ENCODE data around the gene CCDC40. TPM values are rescaled to one million over a fixed set of nuclear protein-coding genes. Genes with fewer than 3 reads are reported as not detected.

CCDC40 gene
- total RNA-seq, 4 donors from 2014 or later: 2.8 to 54.5 (median 7.8) TPM

GRCh38 chr17:79990051-79990592 lies 46.3 kb upstream of the CCDC40 start:
- TF ChIP-seq, protein P1, sequence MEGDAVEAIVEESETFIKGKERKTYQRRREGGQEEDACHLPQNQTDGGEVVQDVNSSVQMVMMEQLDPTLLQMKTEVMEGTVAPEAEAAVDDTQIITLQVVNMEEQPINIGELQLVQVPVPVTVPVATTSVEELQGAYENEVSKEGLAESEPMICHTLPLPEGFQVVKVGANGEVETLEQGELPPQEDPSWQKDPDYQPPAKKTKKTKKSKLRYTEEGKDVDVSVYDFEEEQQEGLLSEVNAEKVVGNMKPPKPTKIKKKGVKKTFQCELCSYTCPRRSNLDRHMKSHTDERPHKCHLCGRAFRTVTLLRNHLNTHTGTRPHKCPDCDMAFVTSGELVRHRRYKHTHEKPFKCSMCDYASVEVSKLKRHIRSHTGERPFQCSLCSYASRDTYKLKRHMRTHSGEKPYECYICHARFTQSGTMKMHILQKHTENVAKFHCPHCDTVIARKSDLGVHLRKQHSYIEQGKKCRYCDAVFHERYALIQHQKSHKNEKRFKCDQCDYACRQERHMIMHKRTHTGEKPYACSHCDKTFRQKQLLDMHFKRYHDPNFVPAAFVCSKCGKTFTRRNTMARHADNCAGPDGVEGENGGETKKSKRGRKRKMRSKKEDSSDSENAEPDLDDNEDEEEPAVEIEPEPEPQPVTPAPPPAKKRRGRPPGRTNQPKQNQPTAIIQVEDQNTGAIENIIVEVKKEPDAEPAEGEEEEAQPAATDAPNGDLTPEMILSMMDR (IDR thresholded peaks at IDR 0.05): no peak
- no peak for TF ChIP-seq POLR2A (IDR thresholded peaks at IDR 0.05)
- Histone ChIP-seq H3K4me1 (peaks cover 5 to 87% (median 28%) of the 10 kb centered on the region in 4 donors), H3K27ac (peak overlapping the region in 1 of 4 donors; percentile 76), H3K27me3 (no peaks in the 10 kb centered on the region), H3K4me3 (no peak overlapping the region), H3K9me3 (no peaks in the 10 kb centered on the region), H3K36me3 (no peaks in the 10 kb centered on the region)
- peak in 2 of 3 donors; percentile 60 to 77 for DNase-seq

DNA sequence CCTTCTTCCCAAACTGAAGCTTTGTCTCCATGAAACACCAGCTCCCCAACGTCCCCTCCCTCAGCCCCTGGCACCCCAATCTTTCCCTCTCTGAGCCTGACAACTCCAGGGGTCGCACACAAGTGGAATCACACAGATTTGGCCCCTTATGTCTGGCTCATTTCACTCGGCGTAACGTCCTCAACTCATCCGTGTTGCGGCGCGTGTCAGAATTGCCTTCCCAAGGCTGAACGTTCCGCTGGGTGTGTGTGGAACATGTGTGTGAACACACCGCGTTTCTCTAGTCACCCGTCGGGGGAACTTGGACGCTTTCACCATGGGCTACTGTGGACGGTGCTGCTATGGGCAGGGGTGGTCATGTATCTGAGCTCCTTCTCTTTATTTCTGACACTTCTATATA lies 45.7 kb upstream of the CCDC40 start:
- no peaks in the 10 kb centered on the region for H3K27me3 ChIP-seq
- TF ChIP-seq POLR2A (IDR thresholded peaks at IDR 0.05): no peak
- TF ChIP-seq, protein P1 (IDR thresholded peaks at IDR 0.05): no peak
- DNase-seq: peak in 1 of 3 donors; percentile 51
- H3K36me3 ChIP-seq: no peaks in the 10 kb centered on the region
- H3K4me1 ChIP-seq: peaks cover 5 to 84% (median 28%) of the 10 kb centered on the region in 4 donors
- peak overlapping the region in 1 of 4 donors; percentile 76 for H3K27ac ChIP-seq
- no peak overlapping the region for H3K4me3 ChIP-seq
- H3K9me3 ChIP-seq: no peaks in the 10 kb centered on the region

- peak overlapping the region; percentile 30 to 55 (median 50) for H3K4me3 ChIP-seq
- H3K36me3 ChIP-seq: no peaks in the 10 kb centered on the region
- no peaks in the 10 kb centered on the region for H3K9me3 ChIP-seq
- DNase-seq: peak; percentile 81 to 94 (median 91)
- H3K27ac ChIP-seq: peak overlapping the region in 2 of 4 donors; percentile 54 to 64
- TF ChIP-seq, protein P1 (IDR thresholded peaks at IDR 0.05): peak in 5 of 6 experiments; percentile 32 to 74 (median 62)
- TF ChIP-seq POLR2A (IDR thresholded peaks at IDR 0.05): no peak
- H3K27me3 ChIP-seq: no peaks in the 10 kb centered on the region
- H3K4me1 ChIP-seq: peaks cover 5 to 77% (median 28%) of the 10 kb centered on the region in 4 donors
Measured at GRCh38 chr17:79991140-79991923, 45.1 kb upstream of the CCDC40 start.

GRCh38 chr17:79991924-79992648 lies 44.4 kb upstream of the CCDC40 start:
- peaks cover 5 to 70% (median 24%) of the 10 kb centered on the region in 4 donors for H3K4me1 ChIP-seq
- H3K27me3 ChIP-seq: no peaks in the 10 kb centered on the region
- peak in 1 of 3 donors; percentile 55 for DNase-seq
- peak overlapping the region in 2 of 4 donors; percentile 45 to 64 for H3K27ac ChIP-seq
- peak overlapping the region; percentile 30 to 55 (median 50) for H3K4me3 ChIP-seq
- no peak for TF ChIP-seq POLR2A (IDR thresholded peaks at IDR 0.05)
- TF ChIP-seq, protein P1 (IDR thresholded peaks at IDR 0.05): no peak
- H3K9me3 ChIP-seq: no peaks in the 10 kb centered on the region
- H3K36me3 ChIP-seq: no peaks in the 10 kb centered on the region

GRCh38 chr17:79992649-79993389 lies 43.6 kb upstream of the CCDC40 start:
- DNase-seq: no peak
- no peaks in the 10 kb centered on the region for H3K9me3 ChIP-seq
- H3K4me1 ChIP-seq: peaks cover 10 to 62% (median 24%) of the 10 kb centered on the region in 4 donors
- H3K36me3 ChIP-seq: no peaks in the 10 kb centered on the region
- peak overlapping the region in 1 of 4 donors; percentile 45 for H3K27ac ChIP-seq
- peak overlapping the region in 1 of 4 donors; percentile 55 for H3K4me3 ChIP-seq
- H3K27me3 ChIP-seq: no peaks in the 10 kb centered on the region
- TF ChIP-seq, protein P1 (IDR thresholded peaks at IDR 0.05): no peak
- no peak for TF ChIP-seq POLR2A (IDR thresholded peaks at IDR 0.05)

All from Peyer's patch (tissue), 4 donors.